ENCODE results near the gene MAGEA9B. TPM values are rescaled to one million over a fixed set of nuclear protein-coding genes. Genes with fewer than 3 reads are reported as not detected.
"Not testable (repeated sequence)": the region's sequence is repeated elsewhere in the genome, so short reads cannot be mapped to it uniquely, and the experiment has no call there.

The MAGEA9B gene
- total RNA-seq, 4 donors from 2014 or later = not detected

DNA sequence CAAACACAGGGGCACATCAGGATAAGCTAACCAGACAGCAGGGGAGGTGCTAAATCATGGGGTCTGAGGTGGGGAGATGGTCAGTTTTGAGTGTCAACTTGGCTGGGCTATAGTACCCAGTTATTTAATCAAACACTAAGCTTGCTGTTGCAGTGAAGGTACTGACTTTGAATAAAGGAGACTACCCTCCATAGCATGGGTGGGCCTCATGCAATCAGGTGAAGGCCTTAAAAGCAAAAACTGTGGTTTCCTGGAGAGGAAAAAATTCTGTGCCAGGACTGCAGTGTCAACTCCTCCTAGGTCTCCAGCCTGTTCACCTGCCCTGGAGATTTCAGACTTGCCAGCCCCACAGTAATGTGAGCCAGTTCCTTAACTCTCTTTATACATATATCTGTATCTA, 20.4 kb upstream of the MAGEA9B start:
- Histone ChIP-seq H3K4me1 (no peaks in the 10 kb centered on the region), H3K27ac (no peak overlapping the region), H3K36me3 (no peaks in the 10 kb centered on the region), H3K4me3 (no peak overlapping the region), H3K27me3 (no peaks in the 10 kb centered on the region), H3K9me3 (no peaks in the 10 kb centered on the region)
- TF ChIP-seq POLR2A (IDR thresholded peaks at IDR 0.05) = no peak
- TF ChIP-seq, protein P1, sequence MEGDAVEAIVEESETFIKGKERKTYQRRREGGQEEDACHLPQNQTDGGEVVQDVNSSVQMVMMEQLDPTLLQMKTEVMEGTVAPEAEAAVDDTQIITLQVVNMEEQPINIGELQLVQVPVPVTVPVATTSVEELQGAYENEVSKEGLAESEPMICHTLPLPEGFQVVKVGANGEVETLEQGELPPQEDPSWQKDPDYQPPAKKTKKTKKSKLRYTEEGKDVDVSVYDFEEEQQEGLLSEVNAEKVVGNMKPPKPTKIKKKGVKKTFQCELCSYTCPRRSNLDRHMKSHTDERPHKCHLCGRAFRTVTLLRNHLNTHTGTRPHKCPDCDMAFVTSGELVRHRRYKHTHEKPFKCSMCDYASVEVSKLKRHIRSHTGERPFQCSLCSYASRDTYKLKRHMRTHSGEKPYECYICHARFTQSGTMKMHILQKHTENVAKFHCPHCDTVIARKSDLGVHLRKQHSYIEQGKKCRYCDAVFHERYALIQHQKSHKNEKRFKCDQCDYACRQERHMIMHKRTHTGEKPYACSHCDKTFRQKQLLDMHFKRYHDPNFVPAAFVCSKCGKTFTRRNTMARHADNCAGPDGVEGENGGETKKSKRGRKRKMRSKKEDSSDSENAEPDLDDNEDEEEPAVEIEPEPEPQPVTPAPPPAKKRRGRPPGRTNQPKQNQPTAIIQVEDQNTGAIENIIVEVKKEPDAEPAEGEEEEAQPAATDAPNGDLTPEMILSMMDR (IDR thresholded peaks at IDR 0.05) = no peak
- no peak for DNase-seq

DNA sequence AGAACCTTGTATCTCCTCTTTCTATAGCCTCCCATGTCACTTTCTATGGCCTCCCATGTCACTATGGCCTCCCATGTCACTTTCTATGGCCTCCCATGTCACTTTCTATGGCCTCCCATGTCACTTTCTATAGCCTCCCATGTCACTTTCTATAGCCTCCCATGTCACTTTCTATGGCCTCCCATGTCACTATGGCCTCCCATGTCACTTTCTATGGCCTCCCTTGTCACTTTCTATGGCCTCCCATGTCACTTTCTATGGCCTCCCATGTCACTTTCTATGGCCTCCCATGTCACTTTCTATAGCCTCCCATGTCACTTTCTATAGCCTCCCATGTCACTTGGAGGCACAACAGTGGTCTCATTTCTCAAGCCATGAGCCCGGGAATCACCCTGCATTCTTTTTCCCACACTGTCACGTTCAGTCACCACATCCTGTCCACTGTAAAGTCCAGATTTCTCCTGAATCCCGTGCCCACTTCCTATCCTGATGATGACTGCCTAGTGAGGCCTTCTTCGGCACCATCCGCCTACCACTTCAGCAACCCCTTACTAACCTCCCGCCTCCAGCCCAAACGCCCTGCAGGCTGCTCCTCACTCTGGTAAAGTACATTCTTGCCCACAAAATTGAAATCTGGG, 18.1 kb upstream of the MAGEA9B start:
- H3K27ac ChIP-seq, H3K9me3 ChIP-seq, H3K27me3 ChIP-seq, H3K4me1 ChIP-seq, DNase-seq, H3K36me3 ChIP-seq, H3K4me3 ChIP-seq: not testable (repeated sequence)

DNA sequence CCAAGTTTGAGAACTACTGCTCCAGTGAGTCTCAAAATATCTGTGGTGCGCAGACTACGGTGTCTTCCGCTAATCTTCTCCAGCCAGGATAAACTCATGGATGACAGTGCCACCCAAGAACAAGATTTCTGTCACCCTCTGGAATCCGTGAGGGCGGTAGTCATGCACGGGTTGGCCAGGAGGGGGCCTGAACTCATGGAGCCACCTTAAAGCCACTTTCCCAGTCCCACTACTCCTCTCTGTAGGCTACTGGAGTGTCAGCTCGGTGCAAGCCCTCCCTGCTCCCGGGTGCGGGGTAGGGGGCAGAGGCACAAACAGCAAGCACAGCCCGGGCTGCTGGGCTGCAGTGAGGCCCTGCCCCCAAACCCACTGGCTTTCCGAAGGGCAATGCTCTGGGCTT, 11.3 kb upstream of the MAGEA9B start:
- not testable (repeated sequence) for H3K4me3 ChIP-seq, DNase-seq, H3K36me3 ChIP-seq, H3K27me3 ChIP-seq, H3K9me3 ChIP-seq, H3K27ac ChIP-seq, H3K4me1 ChIP-seq

DNA sequence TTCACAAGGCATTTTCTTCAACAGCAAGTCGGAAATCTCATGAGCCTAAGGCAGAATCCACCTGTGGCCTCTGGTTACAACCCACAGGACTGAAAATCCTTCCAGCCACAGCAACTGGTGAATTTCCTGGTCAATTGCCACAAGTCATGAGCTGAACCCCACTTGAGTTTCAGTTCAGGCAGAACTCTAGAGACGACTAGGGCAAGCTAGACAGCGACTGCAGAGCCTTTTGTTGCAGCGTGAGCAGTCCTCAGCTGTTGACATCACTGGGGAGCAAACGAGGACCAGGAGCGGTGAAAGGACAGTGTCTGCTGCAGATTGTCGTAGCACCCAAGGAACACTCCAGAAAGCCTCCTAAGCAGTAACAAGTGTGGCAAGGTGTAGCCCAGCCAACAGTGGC, 8.7 kb upstream of the MAGEA9B start:
- H3K27ac ChIP-seq, H3K4me3 ChIP-seq, DNase-seq, H3K27me3 ChIP-seq, H3K36me3 ChIP-seq, H3K9me3 ChIP-seq, H3K4me1 ChIP-seq: not testable (repeated sequence)

DNA sequence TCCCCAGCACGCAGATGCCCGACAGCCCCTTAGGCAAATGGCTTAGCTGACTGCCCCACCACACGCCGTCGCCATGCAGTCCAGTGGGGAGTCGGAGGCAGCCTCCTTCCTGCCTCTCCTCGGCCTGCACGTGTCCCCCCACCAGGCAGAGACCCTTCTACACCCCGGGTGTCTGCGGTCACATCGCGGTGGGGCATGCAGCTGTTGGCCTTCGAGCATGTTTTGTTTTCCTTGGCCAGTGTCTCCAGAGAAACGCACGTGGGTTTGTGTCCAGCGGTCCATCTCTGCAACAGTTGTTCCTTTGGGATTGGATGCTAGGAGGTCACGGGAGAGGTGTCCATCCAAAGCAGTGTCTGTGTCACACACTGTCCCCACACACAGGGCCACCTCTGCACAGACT, 8.0 kb upstream of the MAGEA9B start, which contains the start of gene HSFX2:
TSS of gene HSFX2 (minus strand) at position 101 of the 400 bp plus-strand sequence. CDS start 614 bp downstream, outside the sequence.
- H3K9me3 ChIP-seq, H3K27ac ChIP-seq, H3K4me3 ChIP-seq, H3K36me3 ChIP-seq, DNase-seq, H3K4me1 ChIP-seq, H3K27me3 ChIP-seq: not testable (repeated sequence)

DNA sequence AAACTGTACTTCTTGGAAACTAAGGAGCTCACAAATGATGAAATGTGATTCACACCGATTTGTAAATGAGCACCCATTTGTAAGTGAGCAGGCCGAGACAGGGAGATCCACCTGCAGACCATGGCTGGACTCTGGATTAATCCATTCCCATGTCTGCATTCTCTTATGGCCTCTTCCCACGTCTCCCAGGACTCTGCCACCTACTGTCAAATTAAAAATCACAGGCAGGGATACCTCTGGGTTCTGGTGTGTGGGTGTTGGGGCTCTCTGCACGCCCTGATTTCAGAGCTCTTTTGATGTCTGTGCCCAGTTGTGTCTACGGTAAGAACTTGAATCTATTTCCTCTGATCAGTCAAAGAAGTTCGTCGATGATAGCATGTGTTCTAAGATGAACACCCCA, 3.7 kb upstream of the MAGEA9B start:
- not testable (repeated sequence) for H3K4me3 ChIP-seq, H3K27ac ChIP-seq, H3K36me3 ChIP-seq, DNase-seq, H3K27me3 ChIP-seq, H3K9me3 ChIP-seq, H3K4me1 ChIP-seq

DNA sequence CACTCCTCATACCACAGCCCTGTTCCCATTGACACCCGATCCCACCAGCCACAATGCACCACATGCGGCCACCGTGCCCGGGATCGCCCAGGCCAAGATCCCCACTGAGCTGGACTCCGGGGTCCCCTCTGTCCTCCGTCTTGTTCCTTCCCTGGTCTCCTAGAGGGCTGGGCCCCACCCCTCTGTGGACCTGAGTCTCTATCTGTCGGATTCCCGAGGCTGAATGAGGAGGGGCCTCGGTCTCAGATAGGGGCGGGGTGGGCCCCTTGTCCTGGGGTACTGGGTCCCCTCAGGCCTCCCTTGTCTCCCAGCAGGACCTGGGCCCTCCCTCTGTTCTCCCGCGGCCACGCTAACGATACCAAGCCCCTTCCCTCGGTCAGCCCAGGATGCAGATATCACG, 1.6 kb downstream of the MAGEA9B start:
- DNase-seq, H3K4me3 ChIP-seq, H3K9me3 ChIP-seq, H3K4me1 ChIP-seq, H3K36me3 ChIP-seq, H3K27me3 ChIP-seq, H3K27ac ChIP-seq: not testable (repeated sequence)

DNA sequence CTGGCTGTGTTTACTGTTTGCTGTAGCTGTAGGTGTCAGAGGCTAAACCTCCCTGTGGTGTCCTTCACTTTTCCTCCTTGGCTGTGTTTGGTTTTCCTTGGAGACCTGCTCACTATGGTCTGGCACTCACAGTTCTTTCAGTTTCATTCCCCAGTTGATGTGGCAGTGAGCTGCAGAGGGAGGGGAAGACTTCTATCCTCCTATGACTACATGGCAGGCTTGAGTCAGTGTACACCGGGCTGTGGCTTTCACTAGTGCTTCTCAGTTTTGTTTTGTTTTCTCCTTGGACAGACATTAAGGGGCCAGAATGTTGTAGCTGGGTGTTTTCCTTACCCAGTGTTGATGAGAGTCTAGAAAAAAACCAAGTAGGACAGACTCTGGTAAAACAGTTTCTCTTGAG, 13.8 kb downstream of the MAGEA9B start:
- H3K4me3 ChIP-seq, DNase-seq, H3K27me3 ChIP-seq, H3K27ac ChIP-seq, H3K36me3 ChIP-seq, H3K9me3 ChIP-seq, H3K4me1 ChIP-seq: not testable (repeated sequence)

DNA sequence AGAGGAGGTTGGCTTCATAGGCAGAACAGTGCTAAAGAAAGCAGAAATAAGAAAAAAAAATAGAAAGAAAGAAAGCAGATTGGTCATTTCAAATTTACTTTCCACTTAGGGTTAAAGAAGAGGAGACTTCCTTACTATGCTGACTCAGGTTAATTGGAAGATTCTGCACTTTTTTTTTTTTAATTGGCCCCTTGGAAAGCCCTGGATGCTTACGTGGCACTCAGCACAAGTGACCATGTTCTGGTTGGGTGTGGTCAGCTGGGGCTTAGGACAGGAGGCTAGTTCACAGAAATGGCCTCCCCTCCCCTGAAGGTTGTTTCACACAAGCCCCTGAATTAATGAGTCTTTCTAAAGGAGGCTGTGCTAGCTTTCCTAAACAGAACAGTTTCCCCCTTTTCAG, 14.5 kb downstream of the MAGEA9B start:
- no peaks in the 10 kb centered on the region for H3K4me1 ChIP-seq
- no peak for DNase-seq
- no peaks in the 10 kb centered on the region for H3K27me3 ChIP-seq
- TF ChIP-seq, protein P1 (IDR thresholded peaks at IDR 0.05) = no peak
- no peak for TF ChIP-seq POLR2A (IDR thresholded peaks at IDR 0.05)
- H3K36me3 ChIP-seq = no peaks in the 10 kb centered on the region
- no peak overlapping the region for H3K27ac ChIP-seq
- no peaks in the 10 kb centered on the region for H3K9me3 ChIP-seq
- H3K4me3 ChIP-seq = no peak overlapping the region
